PC-3 (cell line): Measurements from ENCODE around the gene CNPY3.

Source experiments
- EZH2 ChIP-seq: fragments of 300-600 bp; sonication (generic); IDR thresholded peaks from one replicate; pipeline ENCODE4 v1.6.1; 2017; ENCODE audit warnings: antibody characterized with exemption, mild to moderate bottlenecking, low read length; ENCODE audit not compliant: unreplicated experiment
- TF ChIP-seq, protein P1 (sequence below): fragments of 300-600 bp; sonication (generic); conservative IDR thresholded peaks from 2 replicates; pipeline ENCODE4 v1.5.1; 2017; ENCODE audit warnings: antibody characterized with exemption, low read depth, mild to moderate bottlenecking, low read length

DNA sequence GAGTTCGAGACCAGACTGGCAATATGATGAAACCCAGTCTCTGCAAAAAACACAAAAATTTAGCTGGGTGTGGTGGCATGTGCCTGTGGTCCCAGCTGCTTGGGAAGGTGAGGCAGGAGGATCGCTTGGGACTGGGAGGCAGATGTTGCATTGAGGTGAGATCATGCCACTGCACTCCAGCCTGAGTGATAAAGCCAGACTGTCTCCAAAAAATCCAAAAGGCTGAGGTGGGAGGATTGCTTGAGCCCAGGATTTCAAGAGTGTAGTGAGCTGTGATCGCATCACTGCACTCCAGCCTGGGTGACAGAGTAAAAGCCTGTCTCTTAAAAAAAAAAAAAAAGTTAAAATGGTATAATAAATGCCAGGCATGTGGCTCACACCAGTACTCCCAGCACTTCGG, 14.7 kb upstream of the CNPY3 start:
- TF ChIP-seq, protein P1, sequence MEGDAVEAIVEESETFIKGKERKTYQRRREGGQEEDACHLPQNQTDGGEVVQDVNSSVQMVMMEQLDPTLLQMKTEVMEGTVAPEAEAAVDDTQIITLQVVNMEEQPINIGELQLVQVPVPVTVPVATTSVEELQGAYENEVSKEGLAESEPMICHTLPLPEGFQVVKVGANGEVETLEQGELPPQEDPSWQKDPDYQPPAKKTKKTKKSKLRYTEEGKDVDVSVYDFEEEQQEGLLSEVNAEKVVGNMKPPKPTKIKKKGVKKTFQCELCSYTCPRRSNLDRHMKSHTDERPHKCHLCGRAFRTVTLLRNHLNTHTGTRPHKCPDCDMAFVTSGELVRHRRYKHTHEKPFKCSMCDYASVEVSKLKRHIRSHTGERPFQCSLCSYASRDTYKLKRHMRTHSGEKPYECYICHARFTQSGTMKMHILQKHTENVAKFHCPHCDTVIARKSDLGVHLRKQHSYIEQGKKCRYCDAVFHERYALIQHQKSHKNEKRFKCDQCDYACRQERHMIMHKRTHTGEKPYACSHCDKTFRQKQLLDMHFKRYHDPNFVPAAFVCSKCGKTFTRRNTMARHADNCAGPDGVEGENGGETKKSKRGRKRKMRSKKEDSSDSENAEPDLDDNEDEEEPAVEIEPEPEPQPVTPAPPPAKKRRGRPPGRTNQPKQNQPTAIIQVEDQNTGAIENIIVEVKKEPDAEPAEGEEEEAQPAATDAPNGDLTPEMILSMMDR, result no peak
- no peak for TF ChIP-seq EZH2
